ENCODE results near the gene CDS1. TPM values are rescaled to one million over a fixed set of nuclear protein-coding genes. Genes with fewer than 3 reads are reported as not detected.

Gene CDS1
- total and polyA plus RNA-seq, 10 of the 15 experiments (the other 5 are each of a cell fraction or from before 2014, with no cell fraction given), result 0.03 TPM; not detected in 8

GRCh38 chr4:84545093-84545492 is 37.8 kb upstream of the CDS1 start:
- H3K9ac ChIP-seq (ENCODE audit: control insufficient read depth, insufficient read depth, low read length), result no peak overlapping the region
- no peaks in the 10 kb centered on the region for H3K27me3 ChIP-seq (replicated peaks in 1 of 2; ENCODE audit: control insufficient read depth in 2 of 2, insufficient read depth in 2 of 2, low read length in 1 of 2)
- ChIA-PET RAD21 (ENCODE audit: unreplicated experiment) (no interaction called here), CTCF (no interaction called here), SMC1A (ENCODE audit: uncharacterized antibody, unreplicated experiment) (no interaction called here), POLR2A (no interaction called here)
- no peak for FAIRE-seq
- no peaks in the 10 kb centered on the region for H3K4me1 ChIP-seq (ENCODE audit: control insufficient read depth, insufficient read depth, low read length)
- no peak for ATAC-seq
- H3K36me3 ChIP-seq (ENCODE audit: control insufficient read depth in 2 of 2, insufficient read depth in 2 of 2, low read length in 1 of 2), result no peaks in the 10 kb centered on the region
- H3K27ac ChIP-seq (ENCODE audit: control insufficient read depth, insufficient read depth), result no peak overlapping the region
- no peak overlapping the region for H3K4me2 ChIP-seq (ENCODE audit: control insufficient read depth, insufficient read depth)
- no peak overlapping the region for H3K4me3 ChIP-seq
- no peaks in the 10 kb centered on the region for H4K20me1 ChIP-seq (ENCODE audit: control insufficient read depth, insufficient read depth)
- H3K79me2 ChIP-seq (ENCODE audit: control insufficient read depth, insufficient read depth, low read length), result no peaks in the 10 kb centered on the region
- WGBS (ENCODE audit: insufficient coverage, insufficient replicate concordance, low lambda C conversion rate, missing lambda C conversion rate), result 6% methylated on average over 5 of the region's 5 CpGs
- H2AFZ ChIP-seq (ENCODE audit: control insufficient read depth, low read depth, low read length), result no peak overlapping the region
- intact Hi-C loops (cut with micrococcal nuclease; ENCODE audit: unreplicated experiment), result no loop called here
- no peaks in the 10 kb centered on the region for H3K9me3 ChIP-seq (replicated peaks; ENCODE audit: control insufficient read depth, insufficient read depth, low read length)
- no peak for DNase-seq (ENCODE audit: low read depth, low spot score)
- no TSS peak for BruUV-seq (replicated peaks)
- in situ Hi-C loops (cut with MboI), result no loop called here
- TF ChIP-seq SUZ12 (IDR thresholded peaks at IDR 0.05; ENCODE audit: unreplicated experiment) (no peak), SREBF1 (IDR thresholded peaks at IDR 0.05; ENCODE audit: low read length) (no peak), MYB (IDR thresholded peaks at IDR 0.05; ENCODE audit: borderline replicate concordance, low read depth, low read length) (no peak), NFXL1 (IDR thresholded peaks at IDR 0.05; ENCODE audit: borderline replicate concordance) (no peak), MTA2 (IDR thresholded peaks at IDR 0.05; ENCODE audit: low read depth) (no peak), BCL11A (IDR thresholded peaks at IDR 0.05; ENCODE audit: low read depth, low read length) (no peak), CBFB (IDR thresholded peaks at IDR 0.05; ENCODE audit: low read depth) (no peak), NFIC (IDR thresholded peaks at IDR 0.05; ENCODE audit: low read depth, low read length) (no peak), SP1 (IDR thresholded peaks at IDR 0.05; ENCODE audit: low read depth, low read length) (no peak), ELK1 (IDR thresholded peaks at IDR 0.05; ENCODE audit: low read depth, low read length) (no peak), YY1 (IDR thresholded peaks at IDR 0.05; ENCODE audit: low read depth, low read length) (no peak), DPF2 (IDR thresholded peaks at IDR 0.05) (no peak), USF1 (IDR thresholded peaks at IDR 0.05; ENCODE audit: borderline replicate concordance, extremely low read length, insufficient read depth, low read depth, low read length) (no peak), E4F1 (IDR thresholded peaks at IDR 0.05; ENCODE audit: borderline replicate concordance, partially characterized antibody) (no peak), HDAC6 (IDR thresholded peaks at IDR 0.05; ENCODE audit: unreplicated experiment) (no peak), MAX (IDR thresholded peaks at IDR 0.05; ENCODE audit: low read depth, low read length) (no peak), SPI1 (IDR thresholded peaks at IDR 0.05; ENCODE audit: borderline replicate concordance, insufficient read depth, low read depth, low read length) (no peak), POLR2A (IDR thresholded peaks at IDR 0.05; ENCODE audit: low read depth, low read length) (no peak)
